GM12865 (cell line): ENCODE results near the gene DNASE1L2.

Source experiments
- DNase-seq: peaks from one replicate; pipeline ENCODE4 v3.0.0; 2010; ENCODE audit warnings: low read depth
- H3K4me3 ChIP-seq: 2 replicates; pipeline ENCODE4 v1.5.1; 2011; ENCODE audit warnings: mild to moderate bottlenecking, low read depth, low read length, control low read depth
- CTCF ChIP-seq: IDR thresholded peaks from 2 replicates; pipeline ENCODE4 v1.5.1; 2011; ENCODE audit warnings: low read length, control low read depth, low read depth, inconsistent platforms; ENCODE audit not compliant: insufficient read depth; ENCODE audit errors: missing control alignments

Gene DNASE1L2

GRCh38 chr16:2212362-2213324, 23.6 kb upstream of the DNASE1L2 start:
- DNase-seq = no peak
- peak overlapping the region; percentile 49 for H3K4me3 ChIP-seq
- no peak for TF ChIP-seq CTCF

GRCh38 chr16:2213817-2214718, 22.2 kb upstream of the DNASE1L2 start:
- peak overlapping the region; percentile 49 for H3K4me3 ChIP-seq
- DNase-seq = no peak
- no peak for TF ChIP-seq CTCF

DNA sequence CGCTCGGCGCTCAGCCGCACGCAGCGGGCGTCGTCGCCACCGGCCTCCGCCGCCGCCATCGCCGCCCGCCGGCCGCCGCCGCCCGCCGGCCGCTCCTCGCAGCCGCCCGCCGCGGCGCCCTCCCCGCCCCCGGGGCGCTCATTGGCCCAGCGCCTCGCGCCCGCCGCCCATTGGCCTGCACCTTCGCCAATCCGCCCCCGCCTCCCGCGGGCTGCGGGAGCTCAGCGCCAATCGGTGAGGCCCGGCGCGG, 21.6 kb upstream of the DNASE1L2 start, which contains the start of gene PGP:
Gene PGP, minus strand, starts transcription at position 122 of the 250 bp plus-strand sequence. Its CDS starts 63 bp downstream, at position 59.
- H3K4me3 ChIP-seq = peak within 1 kb of the TSS; percentile 68
- TF ChIP-seq CTCF = no peak
- DNase-seq = no peak

GRCh38 chr16:2216330-2216729, 19.9 kb upstream of the DNASE1L2 start:
- H3K4me3 ChIP-seq = no peak overlapping the region
- no peak for TF ChIP-seq CTCF
- DNase-seq = no peak

DNA sequence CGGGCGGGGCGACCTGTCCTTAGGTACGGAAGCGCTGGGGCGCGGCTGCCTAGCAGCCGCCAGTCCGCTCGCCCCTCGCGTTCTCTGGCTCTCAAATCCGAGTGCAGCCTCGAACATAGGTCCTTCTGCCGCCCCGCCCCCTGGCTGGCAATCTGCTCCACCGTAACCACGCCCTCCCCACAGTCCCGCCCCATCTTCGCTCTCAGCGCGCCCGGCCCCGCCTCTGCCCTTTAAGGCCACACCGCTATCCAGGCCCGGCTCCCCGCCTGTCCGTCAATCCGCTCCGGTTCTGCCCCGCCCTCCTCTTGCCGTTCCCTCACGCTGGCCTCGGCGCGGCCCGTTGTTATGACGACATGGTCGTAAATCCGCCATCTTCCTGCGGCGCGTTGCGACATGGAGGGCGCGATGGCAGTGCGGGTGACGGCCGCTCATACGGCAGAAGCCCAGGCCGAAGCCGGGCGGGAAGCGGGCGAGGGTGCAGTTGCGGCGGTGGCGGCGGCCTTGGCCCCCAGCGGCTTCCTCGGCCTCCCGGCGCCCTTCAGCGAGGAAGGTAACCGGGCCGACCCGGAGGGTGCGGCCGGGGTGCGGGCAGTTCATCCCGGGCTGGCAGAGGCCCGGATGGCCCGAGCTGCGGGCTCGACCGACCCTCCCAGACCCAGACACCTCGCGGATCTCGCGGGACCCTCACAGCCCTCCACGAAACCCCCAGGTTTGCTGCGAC, 12.9 kb upstream of the DNASE1L2 start, which contains the start of gene E4F1:
Gene E4F1, plus strand, starts transcription at position 371 of the 721 bp plus-strand sequence. Its CDS starts 23 bp downstream, at position 394.
- DNase-seq = peak; percentile 100
- peak within 1 kb of the TSS; percentile 96 for H3K4me3 ChIP-seq
- TF ChIP-seq CTCF = no peak

DNA sequence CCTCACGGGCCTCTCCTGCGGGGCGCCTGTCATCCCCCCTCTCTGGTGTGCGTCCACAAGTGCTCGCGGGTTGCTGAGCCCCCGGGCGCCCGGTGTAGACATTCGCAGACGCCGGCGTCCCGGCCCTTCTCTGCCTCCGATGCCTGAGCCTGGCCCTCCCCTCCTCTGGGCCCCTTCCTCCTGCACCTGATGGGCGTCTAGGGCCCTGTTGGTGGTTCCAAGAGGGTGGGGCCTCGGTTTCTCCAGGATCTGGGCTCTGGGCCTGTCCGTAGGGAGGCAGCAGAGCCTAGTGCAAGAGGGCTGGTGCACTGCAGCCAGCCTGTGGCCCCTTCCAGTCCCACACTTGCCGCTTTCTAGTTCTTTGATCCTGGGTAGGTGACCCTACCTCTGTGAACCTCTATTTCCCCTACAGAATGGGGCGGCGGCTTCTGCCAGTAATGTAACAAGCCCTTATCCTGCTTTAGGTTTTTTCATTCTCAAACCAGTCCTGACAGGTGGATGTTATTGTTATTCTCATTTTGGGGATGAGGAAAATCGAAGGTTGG, 12.2 kb upstream of the DNASE1L2 start:
- peak overlapping the region; percentile 96 for H3K4me3 ChIP-seq
- peak; percentile 56 for DNase-seq
- TF ChIP-seq CTCF = no peak
